ENCODE results near the gene TYSND1.
"Not testable (repeated sequence)": the region's sequence is repeated elsewhere in the genome, so short reads cannot be mapped to it uniquely, and the experiment has no call there.

The TYSND1 gene

GRCh38 chr10:70132098-70133029, 14.1 kb downstream of the TYSND1 start, which contains the start of gene AIFM2:
AIFM2 (minus strand) TSS chr10:70132825; CDS start chr10:70124084, 8,741 bp downstream.
- DNase-seq (ENCODE audit: low read depth): peak; percentile 14

DNA sequence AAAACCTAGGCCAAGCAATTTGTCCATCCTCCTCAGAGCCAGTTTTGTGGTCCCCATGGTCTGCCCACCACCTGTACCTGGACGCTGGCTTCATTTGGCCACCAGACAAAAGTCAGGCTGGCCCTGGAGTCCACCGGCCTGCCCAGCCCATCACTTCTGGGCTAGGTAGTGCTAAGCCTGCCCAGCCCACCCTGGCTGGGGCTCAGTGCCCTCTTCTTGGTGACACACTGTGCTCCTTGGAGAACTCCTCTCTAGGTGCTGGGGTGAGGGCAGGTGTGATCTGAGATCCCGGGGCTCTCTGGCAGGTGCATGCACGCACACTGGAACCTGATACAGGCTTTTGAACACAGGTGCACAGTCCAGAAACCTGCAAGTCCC, 15.0 kb downstream of the TYSND1 start:
- DNase-seq (ENCODE audit: low read depth): no peak

DNA sequence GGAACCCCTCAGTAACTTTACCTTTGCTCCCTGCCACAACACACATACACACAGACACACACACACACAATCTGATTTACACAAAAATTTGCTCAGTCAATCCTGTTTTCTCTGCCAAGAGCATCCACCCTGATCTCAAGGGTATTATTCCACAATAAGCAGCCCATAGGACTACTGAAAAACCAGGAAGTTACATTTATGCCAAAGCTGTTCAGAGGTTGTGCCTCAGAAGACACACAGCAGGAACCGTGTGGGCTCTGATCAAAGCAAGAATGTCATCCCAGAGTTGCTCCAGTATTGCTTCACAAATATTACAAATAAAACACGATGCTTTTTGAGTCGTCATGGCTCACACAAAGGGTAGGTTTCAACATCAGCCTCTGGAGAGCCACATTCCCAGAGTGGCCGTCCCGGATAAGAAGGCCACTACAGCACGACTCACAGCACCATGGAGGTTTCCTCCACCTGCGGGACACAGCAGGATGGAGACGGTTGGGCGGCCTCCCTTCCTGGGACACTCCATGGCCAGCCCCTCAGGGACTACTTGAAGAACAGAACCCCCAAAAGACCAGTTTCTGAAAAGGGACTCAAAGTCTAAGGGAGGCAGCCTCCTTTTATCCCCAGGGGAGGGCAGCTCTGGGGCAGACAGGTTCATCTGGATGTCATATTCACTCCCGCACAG, 15.5 kb downstream of the TYSND1 start:
- DNase-seq (ENCODE audit: low read depth): no peak

- DNase-seq (ENCODE audit: low read depth): no peak
These were observed 19.7 kb downstream of the TYSND1 start for GRCh38 chr10:70126700-70127395.

DNA sequence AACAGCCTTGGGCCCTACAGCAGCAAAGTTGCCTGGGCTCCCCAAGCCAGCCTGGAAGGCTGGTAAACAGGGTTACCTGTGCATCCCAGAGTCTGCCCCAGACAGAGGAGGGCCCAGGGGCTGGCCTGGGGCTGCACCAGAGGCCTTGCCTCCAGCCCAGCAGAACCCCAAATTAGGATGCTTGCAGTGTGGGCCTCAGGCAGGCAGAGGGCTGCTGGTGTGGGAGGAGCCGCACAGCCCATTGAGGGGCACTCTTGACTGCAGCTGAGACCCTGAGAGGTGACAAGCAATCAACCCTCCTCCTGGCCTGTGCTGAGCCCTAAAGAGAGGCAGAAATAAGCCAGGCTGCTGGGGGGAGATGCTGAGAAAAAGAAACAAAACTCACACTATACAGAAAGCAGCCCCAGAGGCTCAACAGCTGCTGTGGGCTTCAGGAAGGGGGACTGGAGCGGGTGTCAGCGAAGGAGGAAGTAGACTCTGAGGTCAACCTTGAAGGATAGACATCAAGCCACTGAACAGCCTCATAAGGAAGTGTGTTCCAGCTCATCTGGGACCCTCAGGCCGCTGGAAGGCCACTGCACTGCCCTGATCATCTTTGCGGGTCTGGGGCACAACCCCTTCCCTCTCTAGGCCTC, 20.5 kb downstream of the TYSND1 start:
- no peak for DNase-seq (ENCODE audit: low read depth)

GRCh38 chr10:70124918-70125317, 21.6 kb downstream of the TYSND1 start:
- no peak for DNase-seq (ENCODE audit: low read depth)

DNA sequence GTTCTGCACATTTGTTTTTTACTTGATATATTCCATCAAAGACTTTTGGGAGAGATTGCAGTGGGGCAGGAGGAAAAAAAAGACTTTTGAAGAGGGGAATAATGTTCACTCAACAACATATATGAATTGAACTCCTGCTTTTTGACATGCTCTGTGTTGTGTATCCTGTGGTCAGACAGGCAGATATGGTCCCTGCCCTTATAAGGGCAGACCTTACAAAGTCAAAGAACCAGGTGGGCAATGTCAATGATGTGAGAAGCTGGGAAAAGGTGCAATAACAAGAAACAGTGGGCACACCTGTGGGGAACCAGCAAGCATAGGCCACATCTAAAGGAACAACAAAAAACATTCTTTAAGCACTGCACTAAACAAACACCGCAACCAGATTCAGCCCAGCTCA, 22.1 kb downstream of the TYSND1 start:
- DNase-seq (ENCODE audit: low read depth): no peak

GRCh38 chr10:70123817-70124216, 22.7 kb downstream of the TYSND1 start:
- no peak for DNase-seq (ENCODE audit: low read depth)

GRCh38 chr10:70123166-70123565, 23.3 kb downstream of the TYSND1 start:
- DNase-seq (ENCODE audit: low read depth): not testable (repeated sequence)

DNA sequence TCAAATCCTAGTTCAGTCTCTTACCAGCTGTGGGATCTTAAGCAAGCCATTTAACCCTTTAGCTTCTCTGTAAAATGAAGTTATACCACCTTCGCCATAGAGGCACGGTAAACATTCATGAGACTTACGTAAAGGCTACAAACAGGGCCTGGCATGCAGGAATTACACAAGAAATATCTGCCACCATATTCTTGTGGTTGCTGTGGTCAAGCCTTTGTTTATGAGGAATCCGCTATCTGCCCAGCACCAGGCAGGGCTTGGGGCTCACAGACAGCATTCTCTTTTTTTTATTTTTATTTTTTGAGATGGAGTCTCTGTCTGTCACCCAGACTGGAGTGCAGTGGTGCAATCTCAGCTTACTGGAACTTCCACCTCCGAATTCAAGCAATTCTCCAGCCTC, 23.8 kb downstream of the TYSND1 start:
- no peak for DNase-seq (ENCODE audit: low read depth)

- DNase-seq (ENCODE audit: low read depth): no peak
These were observed 25.1 kb downstream of the TYSND1 start for GRCh38 chr10:70121281-70121949.

DNA sequence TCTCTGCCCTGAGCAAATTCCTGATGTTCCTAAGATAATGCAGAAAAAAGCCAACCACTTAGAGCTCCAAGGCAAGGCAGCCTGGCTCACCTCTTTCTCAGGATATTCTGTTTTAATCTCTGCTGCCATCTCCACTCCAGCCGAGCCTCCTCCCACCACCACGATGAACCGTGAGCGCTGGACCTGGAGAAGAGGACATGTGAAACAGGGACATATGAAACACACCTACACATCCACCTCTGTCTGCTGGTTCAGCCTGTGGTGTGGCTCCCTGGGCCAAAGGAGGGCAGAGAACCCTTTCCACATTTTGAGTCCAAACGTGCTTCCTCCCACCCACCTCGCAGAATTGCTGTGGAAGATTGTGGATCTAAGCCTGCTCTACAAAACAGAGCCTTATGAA, 26.1 kb downstream of the TYSND1 start:
- no peak for DNase-seq (ENCODE audit: low read depth)

GRCh38 chr10:70119623-70120022, 26.9 kb downstream of the TYSND1 start:
- DNase-seq (ENCODE audit: low read depth): no peak

DNA sequence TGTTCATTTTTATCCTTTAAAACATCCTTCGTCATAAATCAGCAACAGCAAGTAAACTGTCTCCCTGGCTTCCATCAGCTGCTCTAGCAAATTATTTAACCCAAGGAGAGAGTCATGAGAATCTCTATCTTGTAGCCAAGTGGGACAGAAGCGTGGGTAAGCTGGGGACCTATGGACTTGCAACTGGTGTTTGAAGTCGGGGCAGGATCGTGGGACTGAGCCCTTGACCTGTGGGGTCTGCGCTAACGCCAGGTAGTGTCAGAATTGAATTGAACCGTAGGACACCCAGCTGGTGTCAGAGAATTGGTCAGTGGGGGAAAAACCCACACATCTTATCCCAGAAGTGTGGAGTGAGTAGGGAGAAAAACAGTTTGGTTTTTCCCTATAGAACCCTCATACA, 27.3 kb downstream of the TYSND1 start:
- DNase-seq (ENCODE audit: low read depth): no peak

GRCh38 chr10:70118196-70118595, 28.3 kb downstream of the TYSND1 start:
- no peak for DNase-seq (ENCODE audit: low read depth)

DNA sequence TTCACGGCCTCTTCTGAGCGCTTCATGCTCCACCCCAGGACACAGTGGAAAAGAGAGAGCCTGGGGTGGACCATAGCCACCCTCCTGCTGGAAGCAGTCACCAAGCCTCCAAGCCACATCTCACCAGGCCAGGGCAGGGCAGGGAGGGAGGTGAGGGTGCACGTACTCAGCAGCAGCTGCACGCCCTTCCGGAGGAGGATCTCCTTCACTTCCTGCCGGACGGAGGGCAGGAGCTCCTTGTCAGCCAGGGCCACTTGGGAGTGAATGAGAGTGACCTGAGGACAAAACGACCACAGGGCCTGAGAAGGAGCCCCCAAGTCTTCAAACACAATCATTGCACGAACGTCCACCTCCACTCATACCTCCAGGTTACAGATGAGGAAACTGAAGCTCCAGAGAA, 28.9 kb downstream of the TYSND1 start:
- no peak for DNase-seq (ENCODE audit: low read depth)

DNA sequence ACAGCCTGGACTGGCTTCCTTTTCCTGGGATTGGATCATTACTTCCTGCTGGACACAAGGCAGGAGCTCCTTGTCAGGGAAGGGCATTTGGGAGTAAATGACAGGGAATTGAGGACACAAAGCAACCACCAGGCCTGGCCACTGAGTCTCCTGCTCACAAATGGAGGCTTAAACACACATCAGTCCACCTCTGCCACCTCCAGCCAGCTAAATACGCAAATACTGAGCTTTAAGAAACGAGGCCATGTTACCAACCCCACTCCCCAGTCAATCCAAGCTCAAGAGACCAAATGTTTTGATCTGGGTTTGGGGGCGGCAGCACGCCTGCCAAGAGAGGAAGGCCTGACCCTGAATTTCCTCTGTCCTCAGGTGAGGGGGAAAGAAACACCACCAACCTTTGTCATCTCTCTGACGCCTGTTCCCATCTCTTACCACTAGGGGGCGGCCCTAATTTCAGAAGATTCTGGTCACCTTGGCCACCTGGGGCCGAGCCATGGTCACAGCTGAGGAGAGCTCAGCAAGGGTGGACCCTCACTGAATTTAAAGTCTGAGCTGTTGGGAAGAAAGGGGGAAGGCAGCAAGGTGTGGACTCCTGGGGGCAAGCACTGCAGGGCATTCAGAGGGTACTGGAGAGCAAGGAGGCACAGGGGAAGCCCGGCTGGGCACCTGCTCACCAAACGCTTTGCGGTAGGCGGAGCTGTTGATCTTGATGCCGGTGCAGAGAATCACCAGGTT, 30.4 kb downstream of the TYSND1 start:
- peak; percentile 25 for DNase-seq (ENCODE audit: low read depth)

- no peak for DNase-seq (ENCODE audit: low read depth)
These were observed 31.6 kb downstream of the TYSND1 start for GRCh38 chr10:70114902-70115301.

GRCh38 chr10:70112071-70112470, 34.4 kb downstream of the TYSND1 start:
- no peak for DNase-seq (ENCODE audit: low read depth)

- DNase-seq (ENCODE audit: low read depth): no peak
These were observed 35.0 kb downstream of the TYSND1 start for GRCh38 chr10:70111496-70111895.

Data from T follicular helper cell (primary cell).